Mucosa of rectum (tissue), 2 donors: ENCODE results near the gene FYB2.

Experiments
- H3K27ac ChIP-seq, 2 donors: one replicate each; pipeline ENCODE4 v1.7.0; 2013; ENCODE audit warnings: inconsistent platforms in 2 of 2, low read depth in 2 of 2, low read length in 2 of 2
- H3K27me3 ChIP-seq, 2 donors: one replicate each; pipeline ENCODE4 v1.7.0; 2013; ENCODE audit warnings: low read length in 2 of 2; ENCODE audit not compliant: control insufficient read depth in 2 of 2, insufficient read depth in 2 of 2
- H3K36me3 ChIP-seq, 2 donors: one replicate each; pipeline ENCODE4 v1.7.0; 2013; ENCODE audit warnings: low read length in 2 of 2; ENCODE audit not compliant: control insufficient read depth in 2 of 2, insufficient read depth in 2 of 2
- H3K4me1 ChIP-seq, 2 donors: one replicate each; pipeline ENCODE4 v1.7.0; 2013; ENCODE audit warnings: low read length in 2 of 2, mild to moderate bottlenecking in 1 of 2; ENCODE audit not compliant: control insufficient read depth in 2 of 2, insufficient read depth in 2 of 2
- H3K4me3 ChIP-seq, 2 donors: one replicate each; pipeline ENCODE4 v1.7.0; 2013; ENCODE audit warnings: low read length in 2 of 2
- H3K9ac ChIP-seq, 2 donors: one replicate each; pipeline ENCODE4 v1.7.0; 2013; ENCODE audit warnings: low read length in 2 of 2, low read depth in 1 of 2, mild to moderate bottlenecking in 1 of 2
- H3K9me3 ChIP-seq, 2 donors: one replicate each; pipeline ENCODE4 v1.7.0; 2013; ENCODE audit warnings: low read length in 2 of 2; ENCODE audit not compliant: control insufficient read depth in 2 of 2
- donor health status: healthy.
- donor health status: Normal muscosa, but diverticular disease.

Gene FYB2

DNA sequence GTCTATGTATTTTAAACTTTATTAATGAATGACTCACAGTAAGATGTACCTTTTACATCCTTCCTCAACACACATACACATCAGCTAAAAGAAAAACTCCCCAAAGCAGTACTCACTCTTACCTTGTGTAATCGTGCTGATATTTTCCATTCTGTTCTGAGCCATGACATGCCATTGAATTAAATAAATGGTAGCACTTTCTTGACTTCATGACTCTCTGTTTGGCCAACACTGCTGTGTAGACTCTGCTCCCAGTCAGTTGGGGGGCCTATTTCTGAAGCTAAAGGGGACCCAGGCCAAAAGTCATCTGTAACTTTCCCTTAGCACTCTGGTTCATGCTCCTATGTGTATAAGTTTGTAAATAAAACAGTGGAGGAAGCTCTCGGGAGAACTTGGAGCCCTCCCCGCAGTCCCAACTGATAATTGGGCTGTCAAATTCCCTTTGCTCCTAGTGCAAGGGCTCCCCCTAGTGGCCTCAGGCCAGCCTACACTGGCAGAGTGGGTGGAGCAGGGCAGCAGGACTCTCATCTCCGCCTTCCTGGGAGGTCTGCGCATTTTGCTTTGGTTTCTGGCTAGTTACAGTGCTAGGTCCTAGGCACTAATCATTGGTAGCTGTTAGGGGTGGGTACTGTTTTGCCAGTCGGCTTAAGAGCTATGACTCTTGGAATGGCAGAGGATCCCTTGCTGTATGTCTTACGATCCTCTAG, 1.7 kb upstream of the FYB2 start:
- Histone ChIP-seq H3K27ac (no peak overlapping the region), H3K9ac (no peak overlapping the region), H3K36me3 (no peaks in the 10 kb centered on the region), H3K27me3 (peaks cover 0 to 2% of the 10 kb centered on the region in 2 donors), H3K4me1 (peaks cover 5 to 8% of the 10 kb centered on the region in 2 donors), H3K9me3 (no peaks in the 10 kb centered on the region), H3K4me3 (no peak overlapping the region)

DNA sequence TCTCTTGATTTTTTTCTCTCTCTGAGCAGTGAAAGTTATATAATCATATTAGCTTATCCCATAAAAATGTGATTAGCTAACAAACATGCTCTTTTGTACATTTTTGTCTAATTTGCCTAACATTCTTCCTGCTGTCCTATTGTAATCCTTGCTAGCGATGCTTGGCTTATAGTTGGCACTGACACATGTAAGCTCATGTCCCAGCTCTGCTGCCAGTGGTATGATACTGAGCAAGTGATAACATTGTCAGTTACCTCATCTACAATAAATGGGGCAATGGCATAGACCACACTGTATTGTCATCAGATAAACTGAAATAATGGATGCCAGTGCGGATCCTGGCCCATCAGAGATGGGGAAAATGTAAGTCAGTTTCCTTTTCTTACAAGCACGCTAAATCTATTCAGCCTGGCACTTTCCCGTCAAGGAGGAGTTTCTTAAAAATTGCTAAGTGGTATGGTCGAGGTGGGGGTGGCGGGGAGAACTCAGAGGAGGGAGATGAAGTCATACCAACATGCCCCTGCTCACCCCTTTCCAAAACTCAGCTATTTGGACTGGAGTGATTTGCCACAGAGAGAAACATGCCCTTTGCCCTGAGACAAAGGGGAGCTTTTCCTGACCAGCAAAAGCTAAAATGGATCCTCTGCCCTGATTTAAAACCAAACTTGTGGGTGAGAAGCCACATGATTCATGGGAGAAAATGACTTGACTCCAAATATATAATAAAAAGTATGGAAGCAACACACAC, 1.3 kb downstream of the FYB2 start:
- H3K27ac ChIP-seq: no peak overlapping the region
- H3K4me1 ChIP-seq: peaks cover 5 to 8% of the 10 kb centered on the region in 2 donors
- H3K36me3 ChIP-seq: no peaks in the 10 kb centered on the region
- H3K9ac ChIP-seq: no peak overlapping the region
- peaks cover 0 to 2% of the 10 kb centered on the region in 2 donors for H3K27me3 ChIP-seq
- no peaks in the 10 kb centered on the region for H3K9me3 ChIP-seq
- H3K4me3 ChIP-seq: no peak overlapping the region

DNA sequence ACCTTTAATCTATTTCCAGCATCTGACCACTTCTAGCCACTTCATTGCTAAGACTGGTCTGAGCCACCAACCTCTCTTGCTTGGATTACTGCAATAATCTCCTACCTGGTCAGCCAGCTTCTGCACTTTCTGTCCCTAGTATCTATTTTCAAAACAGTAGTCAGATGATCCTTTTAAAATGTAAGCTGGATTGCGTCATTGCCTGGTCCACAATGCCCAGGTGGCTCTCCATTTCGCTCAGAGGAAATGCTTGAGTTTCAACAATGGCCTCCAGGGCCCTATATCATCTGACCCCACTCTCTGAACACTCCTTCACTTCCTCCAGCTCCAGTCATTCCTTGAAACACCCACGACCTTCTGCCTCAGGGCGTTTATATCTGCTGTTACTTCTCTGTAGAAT, 2.3 kb downstream of the FYB2 start:
- no peaks in the 10 kb centered on the region for H3K36me3 ChIP-seq
- H3K9ac ChIP-seq: no peak overlapping the region
- H3K4me1 ChIP-seq: peaks cover 5 to 8% of the 10 kb centered on the region in 2 donors
- H3K4me3 ChIP-seq: no peak overlapping the region
- H3K9me3 ChIP-seq: no peaks in the 10 kb centered on the region
- H3K27ac ChIP-seq: no peak overlapping the region
- H3K27me3 ChIP-seq: peaks cover 0 to 2% of the 10 kb centered on the region in 2 donors

DNA sequence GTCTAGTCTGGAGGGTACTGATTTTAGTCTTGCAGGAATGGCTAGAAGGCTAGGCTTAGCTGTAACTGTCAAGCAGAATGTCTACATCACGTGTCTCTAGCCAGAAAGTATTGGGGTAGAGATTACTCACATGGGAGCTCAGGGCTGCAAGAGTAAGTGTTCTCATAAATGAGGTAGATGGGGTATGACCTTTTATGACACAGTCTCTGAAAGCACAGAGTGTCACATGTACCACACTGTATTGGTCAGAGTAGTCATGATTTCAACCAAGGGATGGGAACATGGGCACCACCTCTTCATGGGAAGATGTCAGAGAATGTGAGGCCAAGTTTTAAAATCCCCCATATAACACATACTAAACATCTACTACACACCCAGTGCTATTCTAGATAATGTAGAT, 2.9 kb downstream of the FYB2 start:
- Histone ChIP-seq H3K4me3 (no peak overlapping the region), H3K9ac (no peak overlapping the region), H3K9me3 (no peaks in the 10 kb centered on the region), H3K27me3 (peaks cover 0 to 2% of the 10 kb centered on the region in 2 donors), H3K36me3 (no peaks in the 10 kb centered on the region), H3K27ac (no peak overlapping the region), H3K4me1 (peaks cover 5 to 7% of the 10 kb centered on the region in 2 donors)

DNA sequence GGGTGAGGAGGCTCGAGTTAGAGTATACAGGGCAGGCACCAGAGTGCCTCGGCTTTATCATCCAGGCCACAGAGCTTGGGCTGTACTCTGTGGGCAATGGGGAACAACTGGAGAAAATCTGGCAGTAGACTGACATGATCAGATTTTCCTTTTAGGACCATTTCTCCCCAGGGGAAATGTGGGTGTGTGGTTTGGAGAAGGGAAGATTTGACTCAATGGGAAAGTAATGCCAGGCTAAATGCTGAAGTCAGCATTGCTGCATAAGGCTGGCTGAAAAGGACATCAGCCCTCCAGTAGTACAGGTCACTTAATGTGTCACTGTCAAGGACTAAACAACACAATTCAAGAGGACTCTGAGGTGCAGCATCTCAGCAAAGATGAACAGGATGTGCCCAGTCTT, 5.0 kb downstream of the FYB2 start:
- peaks cover 0 to 2% of the 10 kb centered on the region in 2 donors for H3K27me3 ChIP-seq
- H3K9me3 ChIP-seq: no peaks in the 10 kb centered on the region
- peaks cover 0 to 2% of the 10 kb centered on the region in 2 donors for H3K4me1 ChIP-seq
- H3K9ac ChIP-seq: no peak overlapping the region
- no peaks in the 10 kb centered on the region for H3K36me3 ChIP-seq
- H3K27ac ChIP-seq: no peak overlapping the region
- no peak overlapping the region for H3K4me3 ChIP-seq

DNA sequence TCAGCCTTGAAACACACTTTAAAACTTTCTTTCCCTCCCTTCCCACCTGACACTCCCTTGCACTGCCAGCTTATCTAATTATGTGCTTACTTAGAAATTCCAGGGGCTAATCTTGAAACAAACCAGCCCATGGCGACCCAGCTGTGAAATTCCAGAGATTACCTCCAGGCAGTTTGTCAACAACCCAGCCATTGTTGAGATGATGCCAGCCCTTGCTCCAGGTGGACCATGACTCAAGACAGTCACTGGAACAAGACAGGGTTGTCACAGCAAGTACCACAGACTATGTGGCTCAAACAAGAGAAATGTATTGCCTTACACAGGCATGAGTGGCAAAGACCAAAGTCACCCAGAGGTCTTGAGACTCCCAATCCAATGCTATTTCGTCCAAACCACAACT, 7.9 kb downstream of the FYB2 start:
- Histone ChIP-seq H3K4me1 (peaks cover 3 to 9% of the 10 kb centered on the region in 2 donors), H3K4me3 (no peak overlapping the region), H3K36me3 (no peaks in the 10 kb centered on the region), H3K27ac (no peak overlapping the region), H3K9me3 (no peaks in the 10 kb centered on the region), H3K9ac (no peak overlapping the region), H3K27me3 (no peaks in the 10 kb centered on the region)

DNA sequence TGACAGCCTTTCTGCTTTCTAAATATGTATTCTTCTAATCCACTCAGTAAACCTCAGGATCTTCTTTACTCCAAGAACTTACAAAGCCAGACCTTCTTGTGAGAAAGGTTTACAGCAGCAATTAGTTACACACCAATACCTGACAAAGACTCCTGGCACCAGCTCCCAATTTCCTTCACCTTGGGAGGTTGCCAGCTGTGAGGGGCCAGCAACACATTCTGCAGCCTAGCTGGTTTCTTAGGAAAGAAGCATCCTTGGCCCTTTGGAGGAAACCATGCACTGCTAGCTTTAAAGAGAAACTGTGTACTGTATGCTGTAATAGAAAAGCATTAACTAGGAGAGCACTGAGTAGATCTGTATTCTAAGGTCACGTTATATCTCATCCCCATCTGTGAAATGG, 10.8 kb downstream of the FYB2 start:
- Histone ChIP-seq H3K9me3 (no peaks in the 10 kb centered on the region), H3K4me3 (no peak overlapping the region), H3K27ac (no peak overlapping the region), H3K4me1 (peaks cover 3 to 9% of the 10 kb centered on the region in 2 donors), H3K27me3 (no peaks in the 10 kb centered on the region), H3K36me3 (no peaks in the 10 kb centered on the region), H3K9ac (no peak overlapping the region)

DNA sequence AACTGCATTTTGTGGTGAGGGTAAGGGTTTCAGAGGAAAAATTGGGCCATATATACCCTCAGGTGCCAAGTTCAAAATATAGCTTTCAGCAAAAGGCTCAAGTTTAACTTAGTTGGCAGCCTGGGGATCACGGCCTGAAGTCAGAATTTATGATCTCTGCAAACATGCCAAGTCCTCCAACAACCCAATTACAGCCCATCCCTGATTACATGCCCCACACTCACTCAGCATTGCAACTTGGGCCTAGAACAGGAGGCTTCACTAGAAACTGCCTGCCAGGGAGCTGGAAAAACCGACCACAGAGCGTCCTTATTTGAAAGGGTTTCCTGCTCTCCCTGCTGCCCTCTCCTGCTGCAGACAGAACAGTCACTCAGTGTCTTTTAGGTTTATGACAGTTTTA, 12.4 kb downstream of the FYB2 start:
- no peak overlapping the region for H3K27ac ChIP-seq
- no peaks in the 10 kb centered on the region for H3K9me3 ChIP-seq

DNA sequence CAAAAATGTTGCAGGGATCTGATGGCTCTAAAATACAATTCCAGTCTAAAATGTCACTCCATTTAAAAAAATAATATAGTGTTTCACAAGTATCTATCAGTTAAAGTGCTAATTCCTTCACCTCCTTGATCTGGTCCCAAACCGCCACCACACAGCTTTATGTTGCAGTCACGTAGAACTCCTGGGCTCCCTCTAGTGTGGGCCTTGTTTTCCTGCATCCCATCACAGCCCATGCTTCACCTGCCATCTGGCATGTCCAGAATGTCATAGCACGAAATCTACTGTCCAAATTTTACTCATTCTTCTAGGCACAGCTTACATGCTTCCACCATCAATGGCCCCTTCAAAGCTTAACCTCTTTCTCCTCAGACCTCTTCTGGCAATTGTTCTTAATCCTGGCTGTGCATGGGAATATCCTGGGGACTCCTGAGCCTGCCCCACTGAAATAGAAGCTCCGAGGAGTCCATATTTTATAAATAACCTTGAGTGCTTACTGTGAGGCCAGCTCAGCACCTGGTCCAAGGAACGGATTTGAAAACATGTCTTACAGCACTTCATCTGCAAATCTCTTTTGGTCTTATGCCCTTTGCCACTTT, 15.5 kb downstream of the FYB2 start:
- no peaks in the 10 kb centered on the region for H3K9me3 ChIP-seq
- no peaks in the 10 kb centered on the region for H3K27me3 ChIP-seq
- no peak overlapping the region for H3K4me3 ChIP-seq
- H3K4me1 ChIP-seq: peaks cover 3 to 9% of the 10 kb centered on the region in 2 donors
- no peak overlapping the region for H3K27ac ChIP-seq
- H3K9ac ChIP-seq: no peak overlapping the region
- H3K36me3 ChIP-seq: no peaks in the 10 kb centered on the region

More for the DNA sequence above, 12.4 kb downstream of the FYB2 start:
- Histone ChIP-seq H3K4me3 (no peak overlapping the region), H3K9ac (no peak overlapping the region), H3K4me1 (peaks cover 3 to 9% of the 10 kb centered on the region in 2 donors), H3K36me3 (no peaks in the 10 kb centered on the region), H3K27me3 (no peaks in the 10 kb centered on the region)
